HEK293 (cell line): ENCODE measurements around the gene TIGIT.

Source experiments
- BCL11B ChIP-seq: fragments of 450-650 bp; formaldehyde crosslinking; IDR thresholded peaks from 2 replicates; pipeline ENCODE4 v1.5.1; 2016; ENCODE audit warnings: low read depth, missing biosample characterization, missing genetic modification characterization
- ZBTB17 ChIP-seq: fragments of 450-650 bp; formaldehyde crosslinking; IDR thresholded peaks from 2 replicates; pipeline ENCODE4 v1.5.1; 2016; ENCODE audit warnings: missing biosample characterization, missing genetic modification characterization
- ZNF707 ChIP-seq: fragments of 450-650 bp; formaldehyde crosslinking; IDR thresholded peaks from 2 replicates; pipeline ENCODE4 v1.5.1; 2016; ENCODE audit warnings: missing biosample characterization, missing genetic modification characterization
- TF ChIP-seq, protein P1 (sequence below): fragments of 450-650 bp; formaldehyde crosslinking; IDR thresholded peaks from 2 replicates; pipeline ENCODE4 v1.5.1; 2016; ENCODE audit warnings: missing biosample characterization, missing genetic modification characterization
- TF ChIP-seq, protein P2 (sequence below): fragments of 450-650 bp; formaldehyde crosslinking; IDR thresholded peaks from 2 replicates; pipeline ENCODE4 v1.5.1; 2016; ENCODE audit warnings: missing biosample characterization, missing genetic modification characterization
- TF ChIP-seq, protein P3 (sequence below): fragments of 450-650 bp; formaldehyde crosslinking; IDR thresholded peaks from 2 replicates; pipeline ENCODE4 v1.5.1; 2016; ENCODE audit warnings: missing biosample characterization, missing genetic modification characterization
- TF ChIP-seq, protein P4 (sequence below): fragments of 450-650 bp; formaldehyde crosslinking; IDR thresholded peaks from 2 replicates; pipeline ENCODE4 v1.5.1; 2016; ENCODE audit warnings: missing biosample characterization, missing genetic modification characterization

DNA sequence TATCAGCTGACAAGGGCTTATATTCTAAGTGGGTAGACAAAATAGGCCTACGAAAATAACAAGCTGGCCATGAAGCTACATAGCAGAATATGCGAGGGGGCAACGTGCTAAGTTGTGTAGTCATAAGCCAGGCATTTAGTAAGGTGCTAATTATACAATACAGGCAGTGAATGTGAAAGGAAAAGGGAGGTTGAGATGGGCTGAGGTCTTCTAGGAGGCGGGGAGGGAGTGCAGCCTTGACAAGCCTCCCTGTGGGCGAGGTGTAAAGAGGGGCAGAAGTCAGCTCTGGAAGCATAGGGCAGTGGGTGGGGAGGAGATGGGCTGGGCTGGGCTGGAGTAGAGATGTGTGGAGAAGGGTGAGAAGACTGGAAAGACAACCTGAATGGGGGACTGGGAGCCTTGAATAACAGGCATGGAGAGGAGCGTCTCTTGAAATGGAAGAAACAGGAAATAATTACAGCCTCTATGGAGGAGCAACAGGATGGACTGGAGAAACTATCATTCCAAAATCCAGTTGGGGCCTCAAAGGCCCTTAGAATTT, 1.2 kb downstream of the TIGIT start:
- TF ChIP-seq ZNF707 (tag by site-specific recombination) (no peak), ZBTB17 (tag by site-specific recombination) (no peak), BCL11B (tag by site-specific recombination) (no peak)
- TF ChIP-seq, protein P1, sequence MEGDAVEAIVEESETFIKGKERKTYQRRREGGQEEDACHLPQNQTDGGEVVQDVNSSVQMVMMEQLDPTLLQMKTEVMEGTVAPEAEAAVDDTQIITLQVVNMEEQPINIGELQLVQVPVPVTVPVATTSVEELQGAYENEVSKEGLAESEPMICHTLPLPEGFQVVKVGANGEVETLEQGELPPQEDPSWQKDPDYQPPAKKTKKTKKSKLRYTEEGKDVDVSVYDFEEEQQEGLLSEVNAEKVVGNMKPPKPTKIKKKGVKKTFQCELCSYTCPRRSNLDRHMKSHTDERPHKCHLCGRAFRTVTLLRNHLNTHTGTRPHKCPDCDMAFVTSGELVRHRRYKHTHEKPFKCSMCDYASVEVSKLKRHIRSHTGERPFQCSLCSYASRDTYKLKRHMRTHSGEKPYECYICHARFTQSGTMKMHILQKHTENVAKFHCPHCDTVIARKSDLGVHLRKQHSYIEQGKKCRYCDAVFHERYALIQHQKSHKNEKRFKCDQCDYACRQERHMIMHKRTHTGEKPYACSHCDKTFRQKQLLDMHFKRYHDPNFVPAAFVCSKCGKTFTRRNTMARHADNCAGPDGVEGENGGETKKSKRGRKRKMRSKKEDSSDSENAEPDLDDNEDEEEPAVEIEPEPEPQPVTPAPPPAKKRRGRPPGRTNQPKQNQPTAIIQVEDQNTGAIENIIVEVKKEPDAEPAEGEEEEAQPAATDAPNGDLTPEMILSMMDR (tag by site-specific recombination) = no peak
- TF ChIP-seq, protein P2, sequence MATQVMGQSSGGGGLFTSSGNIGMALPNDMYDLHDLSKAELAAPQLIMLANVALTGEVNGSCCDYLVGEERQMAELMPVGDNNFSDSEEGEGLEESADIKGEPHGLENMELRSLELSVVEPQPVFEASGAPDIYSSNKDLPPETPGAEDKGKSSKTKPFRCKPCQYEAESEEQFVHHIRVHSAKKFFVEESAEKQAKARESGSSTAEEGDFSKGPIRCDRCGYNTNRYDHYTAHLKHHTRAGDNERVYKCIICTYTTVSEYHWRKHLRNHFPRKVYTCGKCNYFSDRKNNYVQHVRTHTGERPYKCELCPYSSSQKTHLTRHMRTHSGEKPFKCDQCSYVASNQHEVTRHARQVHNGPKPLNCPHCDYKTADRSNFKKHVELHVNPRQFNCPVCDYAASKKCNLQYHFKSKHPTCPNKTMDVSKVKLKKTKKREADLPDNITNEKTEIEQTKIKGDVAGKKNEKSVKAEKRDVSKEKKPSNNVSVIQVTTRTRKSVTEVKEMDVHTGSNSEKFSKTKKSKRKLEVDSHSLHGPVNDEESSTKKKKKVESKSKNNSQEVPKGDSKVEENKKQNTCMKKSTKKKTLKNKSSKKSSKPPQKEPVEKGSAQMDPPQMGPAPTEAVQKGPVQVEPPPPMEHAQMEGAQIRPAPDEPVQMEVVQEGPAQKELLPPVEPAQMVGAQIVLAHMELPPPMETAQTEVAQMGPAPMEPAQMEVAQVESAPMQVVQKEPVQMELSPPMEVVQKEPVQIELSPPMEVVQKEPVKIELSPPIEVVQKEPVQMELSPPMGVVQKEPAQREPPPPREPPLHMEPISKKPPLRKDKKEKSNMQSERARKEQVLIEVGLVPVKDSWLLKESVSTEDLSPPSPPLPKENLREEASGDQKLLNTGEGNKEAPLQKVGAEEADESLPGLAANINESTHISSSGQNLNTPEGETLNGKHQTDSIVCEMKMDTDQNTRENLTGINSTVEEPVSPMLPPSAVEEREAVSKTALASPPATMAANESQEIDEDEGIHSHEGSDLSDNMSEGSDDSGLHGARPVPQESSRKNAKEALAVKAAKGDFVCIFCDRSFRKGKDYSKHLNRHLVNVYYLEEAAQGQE (tag by site-specific recombination) = no peak
- TF ChIP-seq, protein P3, sequence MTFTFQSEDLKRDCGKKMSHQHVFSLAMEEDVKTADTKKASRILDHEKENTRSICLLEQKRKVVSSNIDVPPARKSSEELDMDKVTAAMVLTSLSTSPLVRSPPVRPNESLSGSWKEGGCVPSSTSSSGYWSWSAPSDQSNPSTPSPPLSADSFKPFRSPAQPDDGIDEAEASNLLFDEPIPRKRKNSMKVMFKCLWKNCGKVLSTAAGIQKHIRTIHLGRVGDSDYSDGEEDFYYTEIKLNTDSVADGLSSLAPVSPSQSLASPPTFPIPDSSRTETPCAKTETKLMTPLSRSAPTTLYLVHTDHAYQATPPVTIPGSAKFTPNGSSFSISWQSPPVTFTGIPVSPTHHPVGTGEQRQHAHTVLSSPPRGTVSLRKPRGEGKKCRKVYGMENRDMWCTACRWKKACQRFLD = no peak
- TF ChIP-seq, protein P4, sequence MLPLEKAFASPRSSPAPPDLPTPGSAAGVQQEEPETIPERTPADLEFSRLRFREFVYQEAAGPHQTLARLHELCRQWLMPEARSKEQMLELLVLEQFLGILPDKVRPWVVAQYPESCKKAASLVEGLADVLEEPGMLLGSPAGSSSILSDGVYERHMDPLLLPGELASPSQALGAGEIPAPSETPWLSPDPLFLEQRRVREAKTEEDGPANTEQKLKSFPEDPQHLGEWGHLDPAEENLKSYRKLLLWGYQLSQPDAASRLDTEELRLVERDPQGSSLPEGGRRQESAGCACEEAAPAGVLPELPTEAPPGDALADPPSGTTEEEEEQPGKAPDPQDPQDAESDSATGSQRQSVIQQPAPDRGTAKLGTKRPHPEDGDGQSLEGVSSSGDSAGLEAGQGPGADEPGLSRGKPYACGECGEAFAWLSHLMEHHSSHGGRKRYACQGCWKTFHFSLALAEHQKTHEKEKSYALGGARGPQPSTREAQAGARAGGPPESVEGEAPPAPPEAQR (tag by site-specific recombination) = no peak
